HepG2 (cell line): Measurements from ENCODE around the gene TAP1. TPM values are rescaled to one million over a fixed set of nuclear protein-coding genes. Genes with fewer than 3 reads are reported as not detected.

ENCODE experiments used
- ATAC-seq: fragments of 200-7000 bp; cut with Tn5 transposase; 3 replicates; pipeline ENCODE4 v1.9.1; 2020; ENCODE audit warnings: mild to moderate bottlenecking, moderate library complexity
- BruUV-seq: library from RNA; stranded (reverse); fragments of 400-500 nt; replicated peaks from 2 replicates; lab custom pipeline; 2021; lab: Mats Ljungman, UMichigan
- CTCF ChIA-PET: fragments of 300-600 bp; formaldehyde crosslinking; extraction: SDS; loops from one replicate; lab custom pipeline; 2021; ENCODE audit warnings: low total read pairs, inconsistent platforms, low intra/inter-chr PET ratio; lab: Yijun Ruan, JAX
- POLR2A ChIA-PET: fragments of 350-600 bp; sonication (Branson Sonifier 250); formaldehyde crosslinking; loops from one replicate; lab custom pipeline; 2020; ENCODE audit warnings: antibody characterized with exemption, inconsistent platforms; lab: Yijun Ruan, JAX
- DNase-seq: peaks from one replicate; pipeline ENCODE4 v3.0.0-alpha.2; 2015; ENCODE audit warnings: low spot score
- FAIRE-seq: peaks from 3 replicates; lab custom pipeline; 2011; peaks lifted over from hg19 to GRCh38; lab: Jason Lieb, UNC
- H2AFZ ChIP-seq: one replicate; pipeline ENCODE4 v1.6.1; 2011; ENCODE audit warnings: low read length, inconsistent platforms
- H3K27ac ChIP-seq: fragments of 300-600 bp; 3 replicates; pipeline ENCODE4 v1.8.0; 2011; ENCODE audit warnings: mixed run types, mild to moderate bottlenecking, mixed read lengths, low read length, inconsistent platforms; ENCODE audit not compliant: insufficient read depth; ENCODE audit errors: extremely low read length
- H3K27me3 ChIP-seq, 2 experiments: fragments of 200-600 bp in 1 of 2; 2 replicates in 1 of 2; 3 replicates in 1 of 2; pipeline versions ENCODE4 v1.6.0 to v1.8.0; 2011; ENCODE audit warnings: low read length in 2 of 2, mild to moderate bottlenecking in 2 of 2, moderate library complexity in 2 of 2, inconsistent platforms in 1 of 2; ENCODE audit not compliant: insufficient read depth in 2 of 2, control insufficient read depth in 1 of 2
- H3K36me3 ChIP-seq, 2 experiments: fragments of 200-600 bp in 1 of 2; replicated peaks in 1 of 2; 2 replicates in 1 of 2; 3 replicates in 1 of 2; pipeline versions ENCODE4 v1.5.1 to v1.8.0; 2011; ENCODE audit warnings: low read length in 2 of 2, inconsistent platforms in 1 of 2; ENCODE audit not compliant: insufficient read depth in 2 of 2, control insufficient read depth in 1 of 2
- H3K4me1 ChIP-seq: 2 replicates; pipeline ENCODE4 v1.5.1; 2012; ENCODE audit warnings: low read length, inconsistent platforms; ENCODE audit not compliant: insufficient read depth
- H3K4me2 ChIP-seq: 2 replicates; pipeline ENCODE4 v1.6.0; 2011; ENCODE audit warnings: low read depth, low read length, inconsistent platforms
- H3K4me3 ChIP-seq, 3 experiments: fragments of 200-600 bp in 1 of 3; sonication (generic), shearing (Covaris generic) in 1 of 3; replicated peaks in 1 of 3; 2 replicates each; pipeline ENCODE4 v1.5.1; 2011 to 2016; ENCODE audit warnings: low read length in 3 of 3, inconsistent platforms in 2 of 3, low read depth in 2 of 3, mild to moderate bottlenecking in 2 of 3, control low read depth in 1 of 3, mixed read lengths in 1 of 3; ENCODE audit not compliant: insufficient read depth in 1 of 3
- H3K79me2 ChIP-seq: one replicate; pipeline ENCODE4 v1.6.1; 2011; ENCODE audit warnings: low read length, inconsistent platforms; ENCODE audit not compliant: insufficient read depth
- H3K9ac ChIP-seq: 2 replicates; pipeline ENCODE4 v1.6.0; 2011; ENCODE audit warnings: mild to moderate bottlenecking, low read depth, low read length, inconsistent platforms; ENCODE audit not compliant: insufficient read depth
- H3K9me3 ChIP-seq: 2 replicates; pipeline ENCODE4 v1.5.1; 2012; ENCODE audit warnings: mild to moderate bottlenecking, low read length
- H4K20me1 ChIP-seq: 2 replicates; pipeline ENCODE4 v1.6.0; 2011; ENCODE audit warnings: inconsistent platforms, mild to moderate bottlenecking, low read length, moderate library complexity; ENCODE audit not compliant: insufficient read depth
- GLMP ChIP-seq: sonication (generic); formaldehyde crosslinking; IDR thresholded peaks from 2 replicates; pipeline ENCODE4 v1.9.0; 2021; ENCODE audit warnings: missing genetic modification reagents, mild to moderate bottlenecking, borderline replicate concordance
- HDAC2 ChIP-seq: sonication (generic); formaldehyde crosslinking; IDR thresholded peaks from 2 replicates; pipeline ENCODE4 v1.4.0; 2020; ENCODE audit warnings: missing genetic modification reagents
- MEIS1 ChIP-seq: sonication (generic); formaldehyde crosslinking; IDR thresholded peaks from 2 replicates; pipeline ENCODE4 v1.9.0; 2021; ENCODE audit warnings: mild to moderate bottlenecking, missing genetic modification reagents, moderate library complexity, borderline replicate concordance
- NFE2L1 ChIP-seq: sonication (generic); formaldehyde crosslinking; IDR thresholded peaks from 2 replicates; pipeline ENCODE4 v1.4.0; 2020; ENCODE audit warnings: missing genetic modification reagents, mild to moderate bottlenecking, borderline replicate concordance
- RFXAP ChIP-seq: sonication (generic); formaldehyde crosslinking; IDR thresholded peaks from 2 replicates; pipeline ENCODE4 v1.4.0; 2020; ENCODE audit warnings: missing genetic modification reagents, borderline replicate concordance
- SKI ChIP-seq: fragments of 450-650 bp; IDR thresholded peaks from one replicate; pipeline ENCODE4 v1.6.1; 2018; ENCODE audit warnings: mild to moderate bottlenecking; ENCODE audit not compliant: partially characterized antibody
- SMARCC2 ChIP-seq: fragments of 450-650 bp; IDR thresholded peaks from 2 replicates; pipeline ENCODE4 v1.6.1; 2017; ENCODE audit warnings: antibody characterized with exemption, mild to moderate bottlenecking
- USF2 ChIP-seq, 2 experiments: sonication (generic) in 1 of 2; formaldehyde crosslinking in 1 of 2; IDR thresholded peaks; 2 replicates each; pipeline versions ENCODE4 v1.5.1 to v1.6.1; 2011 to 2020; ENCODE audit warnings: borderline replicate concordance in 1 of 2, low read depth in 1 of 2, low read length in 1 of 2, mild to moderate bottlenecking in 1 of 2, missing genetic modification reagents in 1 of 2, moderate library complexity in 1 of 2
- ZNF136 ChIP-seq: sonication (generic); formaldehyde crosslinking; IDR thresholded peaks from 2 replicates; pipeline ENCODE4 v1.8.1; 2022; ENCODE audit warnings: low read depth, mild to moderate bottlenecking, moderate library complexity, missing genetic modification reagents
- ZNF275 ChIP-seq: sonication (generic); formaldehyde crosslinking; IDR thresholded peaks from 2 replicates; pipeline ENCODE4 v1.8.0; 2022; ENCODE audit warnings: missing genetic modification reagents, mild to moderate bottlenecking, inconsistent platforms, borderline replicate concordance
- ZNF547 ChIP-seq: sonication (generic); formaldehyde crosslinking; IDR thresholded peaks from 2 replicates; pipeline ENCODE4 v1.5.1; 2020; ENCODE audit warnings: mild to moderate bottlenecking, missing genetic modification reagents
- ZNF576 ChIP-seq: sonication (generic); formaldehyde crosslinking; IDR thresholded peaks from 2 replicates; pipeline ENCODE4 v1.4.0; 2020; ENCODE audit warnings: mild to moderate bottlenecking, missing genetic modification reagents
- ZNF800 ChIP-seq: sonication (generic); formaldehyde crosslinking; IDR thresholded peaks from 2 replicates; pipeline ENCODE4 v1.4.0; 2020; ENCODE audit warnings: missing genetic modification reagents
- WGBS: methylation state at CpG from one replicate; pipeline ENCODE4 v1.1.6; 2017; ENCODE audit warnings: low lambda C conversion rate; 5-methylcytosine and 5-hydroxymethylcytosine counted together
- in situ Hi-C: cut with HindIII; loops from 2 replicates; pipeline ENCODE4 v1.10.0; 2017; ENCODE audit warnings: low pct_unique_long_range_greater_than_20kb; ENCODE audit not compliant: extremely low pct_ligation_motif_present
- intact Hi-C: fragments of 100-400 bp; cut with micrococcal nuclease; formaldehyde crosslinking; loops from one replicate; pipeline ENCODE4 v1.10.0; 2022; ENCODE audit not compliant: unreplicated experiment
- polyA plus RNA-seq, 8 experiments: library from polyadenylated mRNA; depleted of rRNA in 3 of 8; stranded (reverse) in 7 of 8; unstranded in 1 of 8; fragments of >200 nt; fragmentation: Illumina TruSeq in 4 of 8; extraction: Trizol in 4 of 8; gene quantifications; 2 replicates each; pipeline versions ENCODE4 v1.2.1 to v1.2.3, GENCODE V29; 2011 to 2016; ENCODE audit warnings: low read depth in 4 of 8, missing spikeins in 1 of 8, mixed read lengths in 1 of 8; ENCODE audit not compliant: insufficient read depth in 1 of 8
- total RNA-seq, 5 experiments: library from RNA; depleted of rRNA; stranded (reverse); fragments of >200 nt; fragmentation: Illumina TruSeq; extraction: Trizol; gene quantifications; 2 replicates each; pipeline ENCODE4 v1.2.3, GENCODE V29; 2016; ENCODE audit warnings: low read depth in 1 of 5

The TAP1 gene
- total and polyA plus RNA-seq, 2 of the 13 experiments (the other 11 are each of a cell fraction or from before 2014, with no cell fraction given), result 31.2 to 52.2 TPM

GRCh38 chr6:32888576-32888975 lies 35.1 kb upstream of the TAP1 start (continued):
- TF ChIP-seq ZNF275 (no peak), ZNF576 (CRISPR knock-in tag) (no peak), ZNF800 (CRISPR knock-in tag) (no peak), SMARCC2 (no peak)

- H2AFZ ChIP-seq, result no peak overlapping the region
- no peak overlapping the region for H3K4me2 ChIP-seq
- FAIRE-seq, result no peak
- H3K27me3 ChIP-seq, result peaks cover 0 to 31% of the 10 kb centered on the region in 2 experiments; a peak in 2 of 5 replicates
- DNase-seq, result no peak
- no peaks in the 10 kb centered on the region for H3K79me2 ChIP-seq
- no peak overlapping the region for H3K27ac ChIP-seq
- no peaks in the 10 kb centered on the region for H3K4me1 ChIP-seq
- no TSS peak for BruUV-seq
- in situ Hi-C loops (loop anchor here (5.0 kb wide), 1 partner anchor 60 kb away; no protein-coding TSS in a partner anchor), intact Hi-C loops (loop anchor here (5.0 kb wide), 1 partner anchor 80 kb away; the partner anchor contains the start of gene BRD2)
- H3K4me3 ChIP-seq, result no peak overlapping the region
- WGBS, result 8% methylated on average over 5 of the region's 5 CpGs
- no peak overlapping the region for H3K9ac ChIP-seq
- H4K20me1 ChIP-seq, result no peaks in the 10 kb centered on the region
- no peaks in the 10 kb centered on the region for H3K36me3 ChIP-seq
- ChIA-PET POLR2A (no interaction called here), CTCF (interaction anchor here (2.1 to 3.8 kb wide), 2 partner anchors 59 to 97 kb away, joined by 4 to 48 read pairs; no protein-coding TSS in a partner anchor)
- H3K9me3 ChIP-seq, result no peaks in the 10 kb centered on the region
- no peak for ATAC-seq
- TF ChIP-seq ZNF800 (CRISPR knock-in tag) (no peak), HDAC2 (CRISPR knock-in tag) (no peak), GLMP (no peak), NFE2L1 (CRISPR knock-in tag) (no peak), SKI (no peak), ZNF547 (CRISPR knock-in tag) (no peak), MEIS1 (CRISPR knock-in tag) (no peak), ZNF136 (no peak), RFXAP (no peak), USF2 (IDR thresholded peaks at IDR 0.05; ENCODE audit: low read depth, low read length) (no peak), USF2 (CRISPR knock-in tag; IDR thresholded peaks at IDR 0.05; ENCODE audit: borderline replicate concordance) (no peak)
Measured at GRCh38 chr6:32887616-32888015, 34.1 kb upstream of the TAP1 start.
